GM19023 (cell line): ENCODE measurements around the gene NKAPL.
A peak's percentile ranks its signal among the peaks of the same experiment; 100 is the strongest.
"Not testable (repeated sequence)": the region's sequence is repeated elsewhere in the genome, so short reads cannot be mapped to it uniquely, and the experiment has no call there.

Experiments used
- ATAC-seq: cut with Tn5 transposase; IDR thresholded peaks from one replicate; pipeline ENCODE4 v1.9.1; 2021; ENCODE audit warnings: mild to moderate bottlenecking, moderate library complexity; ENCODE audit not compliant: unreplicated experiment

Gene NKAPL

DNA sequence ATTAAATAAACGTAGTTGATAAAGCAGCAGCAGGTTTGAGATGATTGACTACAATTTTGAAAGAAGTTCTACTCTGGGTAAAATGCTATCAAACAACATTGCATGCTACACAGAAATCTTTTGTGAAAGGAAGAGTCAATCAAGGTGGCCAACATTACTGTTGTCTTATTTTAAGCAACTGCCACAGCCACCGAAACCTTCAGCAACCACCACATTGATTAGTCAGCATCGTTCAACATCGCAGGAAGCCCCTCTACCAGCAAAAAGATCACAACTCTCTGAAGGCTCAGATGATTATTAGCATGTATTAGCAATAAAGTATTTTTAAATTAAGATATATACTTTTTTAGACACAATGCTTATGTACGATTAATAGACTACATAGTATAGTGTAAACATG lies 36.2 kb downstream of the NKAPL start:
- ATAC-seq = no peak

DNA sequence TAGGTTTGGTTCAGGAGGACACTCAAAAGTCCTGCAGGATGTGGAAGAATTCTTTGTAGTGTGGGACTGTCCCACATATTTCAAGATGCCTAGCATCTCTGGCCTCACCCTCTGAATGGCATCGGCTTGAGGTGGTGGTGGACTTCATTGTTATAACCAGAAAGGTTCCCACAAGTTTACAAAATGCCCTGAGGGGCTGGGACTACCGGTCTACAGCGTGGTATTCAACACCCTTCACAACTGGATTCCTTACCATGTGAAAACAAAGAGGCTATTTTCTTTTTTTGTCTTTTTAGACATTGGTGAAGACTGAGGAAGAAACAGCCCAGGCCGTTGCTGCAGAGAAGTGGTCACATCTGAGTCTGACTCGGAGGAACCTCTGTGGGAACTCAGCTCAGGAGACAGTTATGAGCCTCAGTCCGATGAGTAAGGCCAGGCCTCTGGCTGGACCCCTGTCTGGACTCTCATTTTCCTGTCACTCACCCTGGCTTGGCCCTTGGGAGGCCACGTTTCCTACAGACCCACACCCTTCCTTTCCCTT lies 37.5 kb downstream of the NKAPL start:
- no peak for ATAC-seq

DNA sequence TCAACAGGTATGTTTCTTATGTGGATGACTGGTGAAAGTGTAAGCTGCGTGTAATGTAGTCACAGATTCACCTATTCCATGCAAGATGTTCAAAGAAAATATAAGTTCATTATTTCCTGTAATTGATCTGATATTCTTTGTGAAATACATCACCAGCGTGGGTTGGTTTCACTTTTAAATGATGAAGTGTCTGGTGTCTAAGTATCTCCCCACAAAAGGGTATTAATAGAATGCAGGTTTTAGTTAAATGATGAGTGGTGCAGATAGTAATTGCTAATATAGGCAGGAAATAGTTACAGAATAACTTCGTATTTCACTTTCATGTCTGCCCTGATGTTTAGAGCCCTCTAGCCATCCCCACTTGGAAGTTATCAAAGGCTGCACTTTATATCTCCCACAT lies 44.5 kb downstream of the NKAPL start:
- ATAC-seq = peak; percentile 60

DNA sequence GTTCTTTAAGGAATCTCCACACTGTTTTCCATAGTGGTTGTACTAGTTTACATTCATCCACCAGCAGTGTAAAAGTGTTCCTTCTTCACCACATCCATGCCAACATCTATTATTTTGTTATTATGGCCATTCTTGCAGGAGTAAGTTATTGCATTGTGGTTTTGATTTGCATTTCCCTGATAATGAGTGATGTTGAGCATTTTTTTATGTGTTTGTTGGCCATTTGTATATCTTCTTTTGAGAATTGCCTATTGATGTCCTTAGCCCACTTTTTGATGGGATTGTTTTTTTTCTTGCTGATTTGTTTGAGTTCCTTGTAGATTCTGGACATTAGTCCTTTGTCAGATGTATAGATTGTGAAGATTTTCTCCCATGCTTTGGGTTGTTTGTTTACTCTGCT lies 47.3 kb downstream of the NKAPL start:
- ATAC-seq = not testable (repeated sequence)
